IPS DF 4.7 (cell line): ENCODE data around the gene GPR15.

ENCODE experiments used
- DNase-seq: peaks from one replicate; pipeline ENCODE4 v3.0.0-alpha.2; 2013; ENCODE audit warnings: low spot score; ENCODE audit errors: extremely low read depth

Gene GPR15

GRCh38 chr3:98531622-98532274 is at the start of gene GPR15:
GPR15 (plus strand) TSS chr3:98531978; CDS start chr3:98532034, 56 bp downstream.
- no peak for DNase-seq

DNA sequence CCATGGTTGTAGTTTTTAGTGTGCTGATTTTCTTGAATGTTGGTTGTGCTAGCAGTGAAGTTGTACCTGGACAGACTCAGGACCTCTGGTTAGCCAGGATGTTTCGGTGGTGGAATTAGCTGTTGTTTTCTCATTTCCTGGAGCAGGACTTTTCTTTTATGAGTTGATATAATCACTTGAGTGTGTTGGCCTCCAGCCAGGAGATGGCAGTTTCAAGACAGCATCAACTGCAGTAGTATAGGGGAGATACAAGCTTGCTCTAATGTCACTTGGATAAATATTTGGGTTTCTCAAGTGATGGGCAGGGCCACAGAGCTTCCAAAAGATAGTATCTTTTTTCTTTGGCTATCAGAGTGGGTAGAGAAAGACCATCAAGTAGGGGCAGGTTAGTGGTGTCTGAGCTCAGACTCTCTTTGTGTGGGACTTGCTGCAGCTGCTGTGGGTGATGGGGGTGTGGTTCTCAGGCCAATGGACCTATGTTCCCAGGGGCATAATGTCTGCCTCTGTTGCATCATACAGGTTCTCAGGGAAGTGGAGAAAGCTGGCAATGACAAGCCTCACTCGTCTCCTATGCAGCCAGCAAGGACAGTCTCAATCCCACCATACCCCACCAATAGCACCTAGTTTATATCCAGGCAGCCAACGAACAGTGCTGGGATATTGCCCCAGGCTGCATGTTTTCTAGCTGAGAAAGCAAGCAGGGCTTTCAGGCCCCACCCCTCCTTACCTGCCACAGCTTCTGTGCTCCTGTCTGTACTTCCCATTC is 48.9 kb upstream of the GPR15 start:
- DNase-seq: no peak

- no peak for DNase-seq
Measured at GRCh38 chr3:98483626-98484025, 48.2 kb upstream of the GPR15 start.

DNA sequence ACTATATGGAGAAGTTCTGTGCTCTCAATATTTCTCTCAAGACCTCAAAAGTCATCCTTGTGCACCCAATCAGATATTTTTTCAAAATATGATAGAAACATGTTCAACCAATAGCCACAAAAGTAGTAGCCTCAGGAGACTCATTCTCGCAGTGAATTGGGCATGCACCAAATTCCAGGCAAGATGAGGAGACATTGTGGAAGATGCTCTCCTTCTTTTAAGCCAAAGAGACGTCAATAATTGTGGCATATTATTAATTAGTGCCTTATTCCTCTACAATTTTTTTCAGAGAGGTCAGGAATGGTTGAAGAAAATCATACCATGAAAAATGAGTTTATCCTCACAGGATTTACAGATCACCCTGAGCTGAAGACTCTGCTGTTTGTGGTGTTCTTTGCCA is 34.4 kb upstream of the GPR15 start, which contains the start of gene OR5K2:
TSS of gene OR5K2 (plus strand) at position 301 of the 400 bp plus-strand sequence. CDS start at position 301, 0 bp downstream.
- no peak for DNase-seq

- no peak for DNase-seq
Measured at GRCh38 chr3:98500019-98500418, 31.8 kb upstream of the GPR15 start.

DNA sequence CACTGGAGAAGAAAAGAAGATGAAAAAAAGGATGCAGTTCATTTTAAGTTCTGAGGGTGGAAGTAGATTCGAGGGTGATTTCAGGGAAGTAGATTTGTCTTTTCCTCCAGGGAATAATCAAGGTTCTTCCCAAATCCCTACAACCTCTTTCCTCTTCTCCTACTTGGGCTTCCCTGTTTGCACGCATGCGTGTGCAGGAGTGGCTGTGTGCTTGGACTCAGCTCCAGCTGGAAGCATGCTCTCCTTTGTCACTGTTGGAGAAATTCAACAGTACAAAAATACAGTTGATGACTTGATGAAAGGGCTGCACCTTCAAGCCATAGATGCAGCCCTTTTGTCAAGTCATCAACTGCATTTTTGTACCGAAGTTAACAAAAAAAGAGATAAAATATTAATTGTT is 30.5 kb upstream of the GPR15 start:
- DNase-seq: no peak

DNA sequence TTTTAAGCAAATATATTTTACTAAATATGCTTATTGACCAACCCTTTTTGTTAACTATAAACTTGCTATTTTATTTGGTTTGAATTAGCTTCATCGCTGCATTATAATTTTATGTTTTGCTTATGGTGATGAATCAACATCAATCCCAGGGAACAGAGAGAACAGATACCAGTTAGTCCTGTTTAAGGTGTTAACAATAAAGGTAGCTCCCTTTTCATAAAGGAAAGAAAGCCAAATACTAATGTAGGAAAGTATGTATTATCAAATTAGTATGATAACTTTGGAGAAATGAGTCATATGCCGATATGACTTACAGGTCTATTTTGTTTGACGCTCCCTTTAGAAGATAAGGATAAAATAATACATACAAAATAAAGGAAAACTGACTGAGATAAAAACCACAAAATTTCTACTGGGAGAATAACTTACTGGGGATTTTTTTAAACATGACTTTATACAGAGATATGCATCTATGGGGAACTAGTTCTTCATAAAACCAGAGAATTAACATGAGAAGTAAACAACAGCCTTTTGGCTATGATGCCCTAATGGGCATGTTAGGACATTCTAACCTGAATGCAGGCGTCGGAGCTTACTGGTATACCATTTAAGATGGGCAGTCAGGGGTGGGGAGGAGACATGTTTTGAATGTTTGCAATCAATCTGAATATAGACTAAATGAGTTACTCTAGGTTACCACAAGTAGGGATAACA is 29.8 kb upstream of the GPR15 start:
- DNase-seq: no peak

GRCh38 chr3:98504539-98504938 is 27.2 kb upstream of the GPR15 start:
- no peak for DNase-seq

- no peak for DNase-seq
Measured at GRCh38 chr3:98508582-98508981, 23.2 kb upstream of the GPR15 start.

- no peak for DNase-seq
Measured at GRCh38 chr3:98512576-98512975, 19.2 kb upstream of the GPR15 start.

DNA sequence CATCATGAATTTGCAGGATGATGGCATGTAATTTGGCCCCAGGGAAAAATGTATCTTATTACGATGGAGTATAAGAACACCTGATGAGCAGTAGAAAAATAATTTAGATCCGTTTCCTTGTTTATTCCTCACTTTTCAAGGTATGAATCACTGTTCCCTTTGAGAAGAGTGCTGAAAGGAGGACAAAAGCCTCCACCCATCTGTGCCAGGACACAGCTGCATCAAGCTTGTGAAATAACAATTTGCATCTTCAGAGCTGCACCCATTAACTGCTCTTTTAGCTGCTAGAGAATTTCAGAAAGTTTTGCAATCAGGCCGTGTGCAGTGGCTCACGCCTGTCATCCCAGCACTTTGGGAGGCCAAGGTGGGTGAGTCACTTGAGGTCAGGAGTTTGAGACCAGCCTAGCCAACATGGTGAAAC is 18.7 kb upstream of the GPR15 start:
- no peak for DNase-seq

- DNase-seq: no peak
Measured at GRCh38 chr3:98513736-98514135, 18.0 kb upstream of the GPR15 start.

GRCh38 chr3:98514948-98515347 is 16.8 kb upstream of the GPR15 start:
- no peak for DNase-seq

- no peak for DNase-seq
Measured at GRCh38 chr3:98518816-98519215, 13.0 kb upstream of the GPR15 start.

DNA sequence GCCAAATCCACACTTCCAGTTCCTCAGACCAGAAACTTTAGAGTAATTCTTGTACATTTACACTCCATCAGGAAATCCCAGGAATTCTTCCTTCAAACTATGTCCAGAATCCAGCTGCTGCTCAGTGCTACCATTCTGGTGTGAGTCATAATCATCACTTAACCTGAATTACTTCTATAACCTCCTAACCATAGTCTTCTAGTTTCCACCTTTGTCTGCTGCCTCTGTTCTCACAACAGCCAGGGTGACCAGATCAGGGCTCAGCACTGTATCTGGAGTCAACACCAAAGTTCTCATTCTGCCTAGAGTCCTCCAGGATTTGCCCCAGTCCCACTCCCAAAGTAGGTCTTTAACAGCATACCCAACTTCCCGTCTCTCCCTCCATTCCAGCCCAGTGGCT is 12.4 kb upstream of the GPR15 start:
- no peak for DNase-seq

GRCh38 chr3:98521897-98522543 is 9.8 kb upstream of the GPR15 start:
- DNase-seq: no peak

DNA sequence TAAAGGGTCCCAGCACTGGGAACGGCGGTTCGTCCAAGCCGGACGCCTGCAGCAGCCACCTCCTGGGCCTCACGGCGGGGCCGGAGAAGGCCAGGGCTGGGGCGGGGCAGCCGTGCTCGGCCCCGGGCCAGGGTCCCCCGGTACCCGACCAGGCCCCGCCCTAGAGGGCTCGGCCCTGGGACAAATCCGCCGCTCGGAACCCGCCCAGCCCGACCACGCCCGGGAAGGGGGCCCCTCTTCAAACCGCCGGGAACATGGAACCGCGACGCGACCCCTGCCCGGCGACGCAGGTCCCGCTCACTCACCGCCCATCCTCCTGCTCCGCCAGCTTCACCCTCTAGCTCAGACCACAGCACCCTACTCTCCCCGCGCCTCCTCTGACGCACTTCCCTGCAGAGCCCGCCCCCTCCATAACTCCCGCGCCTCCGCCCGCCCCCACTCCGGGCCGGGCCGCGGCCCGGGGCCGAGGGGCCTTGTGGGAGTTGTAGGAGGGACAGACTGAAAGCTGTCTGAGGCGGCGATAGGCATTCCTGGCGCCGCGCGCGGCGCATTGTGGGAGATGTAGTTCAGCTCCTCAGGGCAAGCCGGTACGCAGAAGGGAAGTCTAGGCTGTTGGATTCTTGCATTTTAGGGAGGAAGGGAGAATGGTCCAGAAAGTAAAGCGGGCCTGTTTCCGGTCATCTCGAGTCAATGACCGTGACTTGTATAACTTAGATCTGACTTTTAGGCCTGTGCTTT is 9.1 kb upstream of the GPR15 start, which contains the start of gene CLDND1:
TSS of gene CLDND1 (minus strand) at position 359 of the 738 bp plus-strand sequence. CDS start 1,478 bp downstream, outside the sequence.
- peak; percentile 75 for DNase-seq

GRCh38 chr3:98525494-98525893 is 6.3 kb upstream of the GPR15 start:
- DNase-seq: no peak

DNA sequence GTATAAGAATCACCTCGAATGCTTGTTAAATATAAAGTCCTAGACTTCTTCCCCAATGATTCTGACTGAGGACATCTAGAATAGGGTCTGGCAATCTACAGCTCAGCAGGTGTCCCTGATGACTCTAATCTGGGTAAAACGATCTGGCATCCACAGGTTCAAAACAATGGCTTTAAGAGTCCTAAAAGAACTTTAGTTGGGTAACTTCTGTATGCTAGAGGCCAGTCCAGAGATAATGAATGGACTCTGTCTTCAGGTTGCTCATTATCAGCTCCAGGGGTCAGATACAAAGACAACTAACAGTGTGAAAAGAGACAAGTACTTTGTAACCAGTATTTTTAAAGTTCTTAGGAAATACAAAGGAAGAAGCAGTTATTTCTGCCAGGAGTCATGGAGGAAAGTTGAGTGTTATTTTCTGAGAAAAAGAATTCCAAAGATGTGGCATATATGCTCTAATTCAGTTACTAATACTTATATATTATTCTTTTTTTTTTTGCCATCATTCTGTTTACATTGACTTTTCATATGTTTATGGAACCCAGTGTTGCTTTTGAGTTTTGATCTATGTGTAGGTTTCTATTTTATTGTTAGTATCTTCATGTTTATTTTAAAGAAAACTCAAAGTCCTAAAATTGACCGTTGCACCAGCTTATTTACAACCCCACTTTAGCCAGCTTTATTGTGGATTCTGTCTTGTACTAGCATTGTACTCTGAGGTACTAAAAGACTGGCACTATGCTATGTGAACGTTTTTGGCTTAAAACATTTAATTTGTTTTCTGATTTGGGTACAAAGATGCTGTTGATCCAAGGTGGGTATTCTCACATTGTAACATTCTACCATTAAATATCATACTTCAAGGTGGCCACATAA is 3.1 kb upstream of the GPR15 start:
- no peak for DNase-seq
